Breast epithelium (tissue), 3 donors: ENCODE data around the gene GOLGA6L10.
"Not testable (repeated sequence)": the region's sequence is repeated elsewhere in the genome, so short reads cannot be mapped to it uniquely, and the experiment has no call there.

ENCODE experiments used
- CTCF ChIP-seq, 3 donors: fragments of 450-650 bp; IDR thresholded peaks; one replicate each; pipeline ENCODE4 v1.5.1; 2016 to 2017; ENCODE audit warnings: antibody characterized with exemption in 3 of 3, mild to moderate bottlenecking in 3 of 3, moderate library complexity in 3 of 3
- POLR2A ChIP-seq: fragments of 450-650 bp; IDR thresholded peaks from one replicate; pipeline ENCODE4 v1.6.1; 2016; ENCODE audit warnings: antibody characterized with exemption, mild to moderate bottlenecking, moderate library complexity
- POLR2AphosphoS5 ChIP-seq, 3 donors: sonication (generic); formaldehyde crosslinking; IDR thresholded peaks; one replicate each; pipeline ENCODE4 v1.6.1; 2017; ENCODE audit warnings: antibody characterized with exemption in 3 of 3

GRCh38 chr15:82330921-82331320 is 18.4 kb downstream of the GOLGA6L10 start:
- not testable (repeated sequence) for TF ChIP-seq CTCF (IDR thresholded peaks at IDR 0.05); POLR2AphosphoS5 (IDR thresholded peaks at IDR 0.05); POLR2A
